HepG2 (cell line): ENCODE results near the gene CRMP1. TPM values are rescaled to one million over a fixed set of nuclear protein-coding genes. Genes with fewer than 3 reads are reported as not detected.

Experiments used
- ATAC-seq: fragments of 200-7000 bp; cut with Tn5 transposase; 3 replicates; pipeline ENCODE4 v1.9.1; 2020; ENCODE audit warnings: mild to moderate bottlenecking, moderate library complexity
- BruUV-seq: library from RNA; stranded (reverse); fragments of 400-500 nt; replicated peaks from 2 replicates; lab custom pipeline; 2021; lab: Mats Ljungman, UMichigan
- CTCF ChIA-PET: fragments of 300-600 bp; formaldehyde crosslinking; extraction: SDS; loops from one replicate; lab custom pipeline; 2021; ENCODE audit warnings: low total read pairs, inconsistent platforms, low intra/inter-chr PET ratio; lab: Yijun Ruan, JAX
- POLR2A ChIA-PET: fragments of 350-600 bp; sonication (Branson Sonifier 250); formaldehyde crosslinking; loops from one replicate; lab custom pipeline; 2020; ENCODE audit warnings: antibody characterized with exemption, inconsistent platforms; lab: Yijun Ruan, JAX
- DNase-seq: peaks from one replicate; pipeline ENCODE4 v3.0.0-alpha.2; 2015; ENCODE audit warnings: low spot score
- FAIRE-seq: peaks from 3 replicates; lab custom pipeline; 2011; peaks lifted over from hg19 to GRCh38; lab: Jason Lieb, UNC
- H2AFZ ChIP-seq: one replicate; pipeline ENCODE4 v1.6.1; 2011; ENCODE audit warnings: low read length, inconsistent platforms
- H3K27ac ChIP-seq: fragments of 300-600 bp; 3 replicates; pipeline ENCODE4 v1.8.0; 2011; ENCODE audit warnings: mixed run types, mild to moderate bottlenecking, mixed read lengths, low read length, inconsistent platforms; ENCODE audit not compliant: insufficient read depth; ENCODE audit errors: extremely low read length
- H3K27me3 ChIP-seq, 2 experiments: fragments of 200-600 bp in 1 of 2; 2 replicates in 1 of 2; 3 replicates in 1 of 2; pipeline versions ENCODE4 v1.6.0 to v1.8.0; 2011; ENCODE audit warnings: low read length in 2 of 2, mild to moderate bottlenecking in 2 of 2, moderate library complexity in 2 of 2, inconsistent platforms in 1 of 2; ENCODE audit not compliant: insufficient read depth in 2 of 2, control insufficient read depth in 1 of 2
- H3K36me3 ChIP-seq, 2 experiments: fragments of 200-600 bp in 1 of 2; replicated peaks in 1 of 2; 2 replicates in 1 of 2; 3 replicates in 1 of 2; pipeline versions ENCODE4 v1.5.1 to v1.8.0; 2011; ENCODE audit warnings: low read length in 2 of 2, inconsistent platforms in 1 of 2; ENCODE audit not compliant: insufficient read depth in 2 of 2, control insufficient read depth in 1 of 2
- H3K4me1 ChIP-seq: 2 replicates; pipeline ENCODE4 v1.5.1; 2012; ENCODE audit warnings: low read length, inconsistent platforms; ENCODE audit not compliant: insufficient read depth
- H3K4me2 ChIP-seq: 2 replicates; pipeline ENCODE4 v1.6.0; 2011; ENCODE audit warnings: low read depth, low read length, inconsistent platforms
- H3K4me3 ChIP-seq, 3 experiments: fragments of 200-600 bp in 1 of 3; sonication (generic), shearing (Covaris generic) in 1 of 3; replicated peaks in 1 of 3; 2 replicates each; pipeline ENCODE4 v1.5.1; 2011 to 2016; ENCODE audit warnings: low read length in 3 of 3, inconsistent platforms in 2 of 3, low read depth in 2 of 3, mild to moderate bottlenecking in 2 of 3, control low read depth in 1 of 3, mixed read lengths in 1 of 3; ENCODE audit not compliant: insufficient read depth in 1 of 3
- H3K79me2 ChIP-seq: one replicate; pipeline ENCODE4 v1.6.1; 2011; ENCODE audit warnings: low read length, inconsistent platforms; ENCODE audit not compliant: insufficient read depth
- H3K9ac ChIP-seq: 2 replicates; pipeline ENCODE4 v1.6.0; 2011; ENCODE audit warnings: mild to moderate bottlenecking, low read depth, low read length, inconsistent platforms; ENCODE audit not compliant: insufficient read depth
- H3K9me3 ChIP-seq: 2 replicates; pipeline ENCODE4 v1.5.1; 2012; ENCODE audit warnings: mild to moderate bottlenecking, low read length
- H4K20me1 ChIP-seq: 2 replicates; pipeline ENCODE4 v1.6.0; 2011; ENCODE audit warnings: inconsistent platforms, mild to moderate bottlenecking, low read length, moderate library complexity; ENCODE audit not compliant: insufficient read depth
- FOXC1 ChIP-seq: sonication (generic); formaldehyde crosslinking; IDR thresholded peaks from 2 replicates; pipeline ENCODE4 v1.8.0; 2022; ENCODE audit warnings: mild to moderate bottlenecking, missing genetic modification reagents, borderline replicate concordance
- HOXA5 ChIP-seq: sonication (generic); formaldehyde crosslinking; IDR thresholded peaks from 2 replicates; pipeline ENCODE4 v1.4.0; 2020; ENCODE audit warnings: missing genetic modification reagents
- MLLT10 ChIP-seq: sonication (generic); formaldehyde crosslinking; IDR thresholded peaks from 2 replicates; pipeline ENCODE4 v1.4.0; 2020; ENCODE audit warnings: missing genetic modification reagents
- NKX3-1 ChIP-seq: sonication (generic); formaldehyde crosslinking; IDR thresholded peaks from 2 replicates; pipeline ENCODE4 v1.5.0; 2020; ENCODE audit warnings: missing genetic modification reagents
- XRCC5 ChIP-seq: fragments of 200-400 bp; formaldehyde crosslinking; optimal IDR thresholded peaks from 2 replicates; pipeline ENCODE3; 2017; ENCODE audit warnings: mild to moderate bottlenecking, low read length
- ZNF205 ChIP-seq: IDR thresholded peaks from 2 replicates; pipeline ENCODE4 v1.6.1; 2018; ENCODE audit warnings: missing biosample characterization, missing genetic modification reagents
- WGBS: methylation state at CpG from one replicate; pipeline ENCODE4 v1.1.6; 2017; ENCODE audit warnings: low lambda C conversion rate; 5-methylcytosine and 5-hydroxymethylcytosine counted together
- in situ Hi-C: cut with HindIII; loops from 2 replicates; pipeline ENCODE4 v1.10.0; 2017; ENCODE audit warnings: low pct_unique_long_range_greater_than_20kb; ENCODE audit not compliant: extremely low pct_ligation_motif_present
- intact Hi-C: fragments of 100-400 bp; cut with micrococcal nuclease; formaldehyde crosslinking; loops from one replicate; pipeline ENCODE4 v1.10.0; 2022; ENCODE audit not compliant: unreplicated experiment
- polyA plus RNA-seq, 8 experiments: library from polyadenylated mRNA; depleted of rRNA in 3 of 8; stranded (reverse) in 7 of 8; unstranded in 1 of 8; fragments of >200 nt; fragmentation: Illumina TruSeq in 4 of 8; extraction: Trizol in 4 of 8; gene quantifications; 2 replicates each; pipeline versions ENCODE4 v1.2.1 to v1.2.3, GENCODE V29; 2011 to 2016; ENCODE audit warnings: low read depth in 4 of 8, missing spikeins in 1 of 8, mixed read lengths in 1 of 8; ENCODE audit not compliant: insufficient read depth in 1 of 8
- total RNA-seq, 5 experiments: library from RNA; depleted of rRNA; stranded (reverse); fragments of >200 nt; fragmentation: Illumina TruSeq; extraction: Trizol; gene quantifications; 2 replicates each; pipeline ENCODE4 v1.2.3, GENCODE V29; 2016; ENCODE audit warnings: low read depth in 1 of 5
- TF ChIP-seq, protein P1 (sequence below), 2 experiments: fragments of 450-650 bp in 1 of 2; sonication (generic) in 1 of 2; formaldehyde crosslinking in 1 of 2; IDR thresholded peaks; 2 replicates each; pipeline versions ENCODE4 v1.6.1 to v1.8.0; 2016 to 2022; ENCODE audit warnings: antibody characterized with exemption in 1 of 2, mild to moderate bottlenecking in 1 of 2, missing genetic modification reagents in 1 of 2
- TF ChIP-seq, protein P2 (sequence below): fragments of 450-650 bp; IDR thresholded peaks from 2 replicates; pipeline ENCODE4 v1.6.1; 2016

Gene CRMP1
- total and polyA plus RNA-seq, 2 of the 13 experiments (the other 11 are each of a cell fraction or from before 2014, with no cell fraction given): not detected

DNA sequence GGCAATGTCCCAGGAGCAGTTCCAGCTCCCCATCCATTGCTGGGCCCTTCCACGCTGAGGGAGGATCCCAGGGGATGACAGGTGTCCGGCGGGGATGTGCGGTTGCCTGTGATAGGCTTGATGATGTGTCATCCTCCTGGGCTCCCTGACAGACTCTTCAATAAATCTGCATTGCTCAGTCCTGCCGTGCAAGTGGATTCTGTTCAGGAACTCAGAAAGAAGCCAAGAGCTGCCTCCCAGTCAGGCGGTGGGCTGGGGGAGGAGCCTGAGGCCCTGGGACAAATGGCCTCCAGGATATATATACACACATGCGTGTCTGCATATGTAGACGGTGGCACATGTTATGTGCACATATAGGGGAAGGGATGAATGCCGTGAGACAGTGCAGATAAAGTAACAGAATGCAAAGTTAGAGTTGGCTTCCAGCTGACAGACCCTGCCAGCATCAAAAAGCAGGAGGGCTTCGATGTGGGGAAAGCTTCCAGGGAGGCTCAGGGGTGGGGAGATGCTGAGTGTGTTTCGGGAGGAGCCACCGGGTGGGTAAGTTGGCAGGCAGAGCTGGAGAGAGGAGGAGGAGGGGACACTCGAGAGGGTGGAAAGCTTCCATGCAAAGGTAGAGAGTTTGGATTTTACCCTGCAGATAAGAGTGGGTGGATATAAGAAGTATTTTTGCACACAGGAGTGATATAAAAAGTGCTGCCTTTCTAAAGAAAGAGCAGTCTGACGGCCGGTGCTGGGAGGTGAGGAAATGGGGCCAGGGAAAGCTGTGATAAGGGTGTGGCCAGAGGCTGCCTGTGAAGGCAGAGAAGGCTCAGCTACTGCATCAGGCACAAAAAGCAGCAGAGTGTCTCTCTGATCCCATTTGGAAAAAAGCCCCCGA is 28.5 kb upstream of the CRMP1 start:
- H4K20me1 ChIP-seq: no peaks in the 10 kb centered on the region
- POLR2A ChIA-PET: no interaction called here
- no peak for DNase-seq
- in situ Hi-C loops (no loop called here), intact Hi-C loops (no loop called here)
- no peak overlapping the region for H3K4me3 ChIP-seq
- no peaks in the 10 kb centered on the region for H3K36me3 ChIP-seq
- WGBS: under 1% methylated on average over 10 of the region's 16 CpGs
- H3K4me2 ChIP-seq: no peak overlapping the region
- H3K4me1 ChIP-seq: no peaks in the 10 kb centered on the region
- FAIRE-seq: no peak
- H3K79me2 ChIP-seq: no peaks in the 10 kb centered on the region
- TF ChIP-seq, protein P1, sequence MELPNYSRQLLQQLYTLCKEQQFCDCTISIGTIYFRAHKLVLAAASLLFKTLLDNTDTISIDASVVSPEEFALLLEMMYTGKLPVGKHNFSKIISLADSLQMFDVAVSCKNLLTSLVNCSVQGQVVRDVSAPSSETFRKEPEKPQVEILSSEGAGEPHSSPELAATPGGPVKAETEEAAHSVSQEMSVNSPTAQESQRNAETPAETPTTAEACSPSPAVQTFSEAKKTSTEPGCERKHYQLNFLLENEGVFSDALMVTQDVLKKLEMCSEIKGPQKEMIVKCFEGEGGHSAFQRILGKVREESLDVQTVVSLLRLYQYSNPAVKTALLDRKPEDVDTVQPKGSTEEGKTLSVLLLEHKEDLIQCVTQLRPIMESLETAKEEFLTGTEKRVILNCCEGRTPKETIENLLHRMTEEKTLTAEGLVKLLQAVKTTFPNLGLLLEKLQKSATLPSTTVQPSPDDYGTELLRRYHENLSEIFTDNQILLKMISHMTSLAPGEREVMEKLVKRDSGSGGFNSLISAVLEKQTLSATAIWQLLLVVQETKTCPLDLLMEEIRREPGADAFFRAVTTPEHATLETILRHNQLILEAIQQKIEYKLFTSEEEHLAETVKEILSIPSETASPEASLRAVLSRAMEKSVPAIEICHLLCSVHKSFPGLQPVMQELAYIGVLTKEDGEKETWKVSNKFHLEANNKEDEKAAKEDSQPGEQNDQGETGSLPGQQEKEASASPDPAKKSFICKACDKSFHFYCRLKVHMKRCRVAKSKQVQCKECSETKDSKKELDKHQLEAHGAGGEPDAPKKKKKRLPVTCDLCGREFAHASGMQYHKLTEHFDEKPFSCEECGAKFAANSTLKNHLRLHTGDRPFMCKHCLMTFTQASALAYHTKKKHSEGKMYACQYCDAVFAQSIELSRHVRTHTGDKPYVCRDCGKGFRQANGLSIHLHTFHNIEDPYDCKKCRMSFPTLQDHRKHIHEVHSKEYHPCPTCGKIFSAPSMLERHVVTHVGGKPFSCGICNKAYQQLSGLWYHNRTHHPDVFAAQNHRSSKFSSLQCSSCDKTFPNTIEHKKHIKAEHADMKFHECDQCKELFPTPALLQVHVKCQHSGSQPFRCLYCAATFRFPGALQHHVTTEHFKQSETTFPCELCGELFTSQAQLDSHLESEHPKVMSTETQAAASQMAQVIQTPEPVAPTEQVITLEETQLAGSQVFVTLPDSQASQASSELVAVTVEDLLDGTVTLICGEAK (IDR thresholded peaks at IDR 0.05): no peak
- TF ChIP-seq, protein P1 (CRISPR knock-in tag; IDR thresholded peaks at IDR 0.05): no peak
- TF ChIP-seq FOXC1 (CRISPR knock-in tag) (no peak), NKX3-1 (CRISPR knock-in tag) (no peak), XRCC5 (no peak), ZNF205 (no peak), MLLT10 (CRISPR knock-in tag) (no peak), HOXA5 (no peak)
- TF ChIP-seq, protein P2, sequence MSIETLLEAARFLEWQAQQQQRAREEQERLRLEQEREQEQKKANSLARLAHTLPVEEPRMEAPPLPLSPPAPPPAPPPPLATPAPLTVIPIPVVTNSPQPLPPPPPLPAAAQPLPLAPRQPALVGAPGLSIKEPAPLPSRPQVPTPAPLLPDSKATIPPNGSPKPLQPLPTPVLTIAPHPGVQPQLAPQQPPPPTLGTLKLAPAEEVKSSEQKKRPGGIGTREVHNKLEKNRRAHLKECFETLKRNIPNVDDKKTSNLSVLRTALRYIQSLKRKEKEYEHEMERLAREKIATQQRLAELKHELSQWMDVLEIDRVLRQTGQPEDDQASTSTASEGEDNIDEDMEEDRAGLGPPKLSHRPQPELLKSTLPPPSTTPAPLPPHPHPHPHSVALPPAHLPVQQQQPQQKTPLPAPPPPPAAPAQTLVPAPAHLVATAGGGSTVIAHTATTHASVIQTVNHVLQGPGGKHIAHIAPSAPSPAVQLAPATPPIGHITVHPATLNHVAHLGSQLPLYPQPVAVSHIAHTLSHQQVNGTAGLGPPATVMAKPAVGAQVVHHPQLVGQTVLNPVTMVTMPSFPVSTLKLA: 0 out of 2 replicates have a peak, but pooled peaks have one; percentile 8
- CTCF ChIA-PET: no interaction called here
- H2AFZ ChIP-seq: no peak overlapping the region
- peaks cover 2 to 17% of the 10 kb centered on the region in 2 experiments; a peak in 3 of 5 replicates for H3K27me3 ChIP-seq
- ATAC-seq: no peak
- H3K9ac ChIP-seq: no peak overlapping the region
- no peaks in the 10 kb centered on the region for H3K9me3 ChIP-seq
- no peak overlapping the region for H3K27ac ChIP-seq
- no TSS peak for BruUV-seq
